ENCODE data around the gene SRP14.
"Not testable (repeated sequence)": the region's sequence is repeated elsewhere in the genome, so short reads cannot be mapped to it uniquely, and the experiment has no call there.

The SRP14 gene

DNA sequence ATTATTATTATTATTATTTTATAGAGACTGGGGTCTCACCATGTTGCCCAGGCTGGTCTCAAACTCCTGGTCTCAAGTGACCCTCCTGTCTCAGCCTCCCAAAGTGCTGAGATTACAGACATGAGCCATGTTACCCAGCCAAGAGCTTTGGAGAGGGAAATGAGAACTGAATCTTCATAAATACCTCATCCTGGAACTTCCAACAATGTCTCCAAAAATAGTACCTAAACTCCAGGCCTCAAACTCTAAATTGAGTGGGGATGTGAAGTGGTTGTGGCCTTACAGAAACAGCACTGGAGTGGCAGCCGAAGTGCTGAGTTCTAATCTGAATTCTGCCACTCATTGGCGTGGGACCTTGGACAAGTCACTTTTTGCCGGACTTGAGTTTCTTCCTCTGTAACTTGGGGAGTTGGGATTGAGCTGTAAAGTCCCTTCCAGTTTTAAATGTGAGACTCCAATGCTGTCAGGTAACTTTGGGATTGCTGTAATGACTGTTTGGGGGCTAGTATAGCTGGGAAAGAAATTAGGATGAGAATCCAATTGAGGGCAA, 10.0 kb upstream of the SRP14 start:
- DNase-seq, result no peak

DNA sequence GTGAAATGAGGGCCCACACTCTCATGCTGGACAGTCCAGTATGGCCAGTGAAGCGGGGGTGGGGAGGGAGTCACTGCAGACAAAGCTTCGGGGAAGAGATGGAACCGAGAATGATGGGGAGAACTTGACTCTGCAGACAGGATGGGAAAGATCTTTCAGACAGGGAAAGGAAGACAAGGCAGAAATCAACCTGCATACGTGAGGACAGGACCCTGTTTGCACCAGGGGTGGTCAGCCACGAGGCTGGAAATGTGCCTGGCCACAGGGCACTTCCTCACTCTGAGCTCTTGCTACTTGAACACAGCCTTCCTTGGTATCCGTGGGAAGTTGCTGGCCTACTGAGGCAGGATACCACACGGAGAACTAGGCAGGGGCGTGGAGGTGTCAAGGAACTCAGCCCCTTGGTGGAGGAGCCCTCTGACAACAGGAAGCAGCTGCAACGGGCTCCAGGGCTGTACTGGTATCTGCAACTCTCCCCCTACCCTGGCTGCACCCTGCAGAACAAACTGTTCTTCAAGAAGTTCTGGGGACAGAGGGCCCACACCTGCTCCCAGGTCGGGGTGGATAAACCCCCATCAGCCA, 9.3 kb upstream of the SRP14 start:
- peak; percentile 20 for DNase-seq

DNA sequence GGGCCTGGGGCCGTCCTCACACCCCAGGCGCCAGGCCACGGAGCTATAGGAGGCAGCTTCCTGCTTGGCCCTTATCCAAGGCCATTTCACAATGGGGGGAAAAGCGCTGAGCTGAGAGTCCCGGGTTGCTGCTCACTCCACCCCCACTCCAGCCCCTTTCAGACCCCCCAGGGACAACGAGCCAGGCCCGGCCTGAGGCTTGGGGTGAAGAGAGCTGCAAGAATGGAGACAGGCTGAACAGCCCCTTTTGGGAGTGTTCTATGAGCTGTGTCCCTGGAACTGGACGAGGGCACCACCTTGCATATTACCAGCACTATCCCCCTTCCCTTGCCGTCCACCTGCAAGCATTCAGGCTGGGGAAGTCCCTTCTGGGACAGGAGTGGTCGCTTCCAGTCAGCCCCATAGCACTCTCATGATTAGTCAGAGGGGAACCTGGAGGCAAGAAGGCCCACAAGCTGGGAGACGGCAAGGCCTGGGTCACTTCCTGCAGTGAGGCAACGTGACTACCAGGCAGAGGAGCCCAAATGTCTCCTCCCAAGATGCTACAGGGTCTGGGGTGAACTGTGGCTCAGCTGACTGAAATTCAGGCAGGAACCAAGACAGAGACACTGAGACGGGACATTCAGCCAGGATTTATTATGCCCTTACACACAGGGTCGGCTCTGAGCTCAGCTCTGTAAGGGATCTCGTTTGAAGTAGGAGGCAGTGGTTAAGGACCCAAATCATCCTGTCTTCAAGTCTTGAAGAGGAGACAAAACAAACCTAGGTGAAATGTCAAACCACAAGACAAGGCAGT, 8.6 kb upstream of the SRP14 start:
- peak; percentile 24 for DNase-seq

DNA sequence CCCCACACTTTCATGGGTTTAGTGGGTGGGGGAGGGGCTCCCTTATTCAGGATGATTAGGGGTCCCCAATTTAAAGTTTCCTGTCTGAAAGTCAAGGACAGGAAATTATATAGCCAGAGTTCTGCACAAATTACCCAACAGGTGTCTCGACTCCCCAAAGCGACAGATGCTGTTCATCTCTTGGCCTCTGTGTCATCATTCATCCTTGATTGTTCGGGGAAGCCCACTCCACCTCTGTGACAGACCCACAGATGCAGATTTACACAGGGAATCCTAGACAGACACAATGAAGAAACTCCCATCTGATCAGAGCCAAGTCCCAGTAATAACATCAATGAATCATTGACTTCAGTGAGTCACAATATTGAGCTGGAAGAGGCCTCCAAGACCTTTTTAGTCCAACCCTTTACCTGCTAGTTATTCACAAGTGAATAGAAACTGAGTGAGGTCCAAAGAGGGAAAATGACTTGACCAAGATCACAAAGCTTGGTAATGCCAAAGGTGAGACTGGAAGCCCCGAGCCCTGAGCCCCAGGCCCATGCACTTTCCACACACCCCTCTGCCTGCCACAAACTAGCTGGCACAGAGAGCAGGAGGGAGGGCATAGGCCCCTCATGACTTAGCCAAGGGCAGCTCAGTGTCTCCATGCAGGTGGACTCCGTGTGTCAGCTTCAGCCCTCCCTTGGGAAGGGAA, 7.9 kb upstream of the SRP14 start:
- DNase-seq, result no peak

DNA sequence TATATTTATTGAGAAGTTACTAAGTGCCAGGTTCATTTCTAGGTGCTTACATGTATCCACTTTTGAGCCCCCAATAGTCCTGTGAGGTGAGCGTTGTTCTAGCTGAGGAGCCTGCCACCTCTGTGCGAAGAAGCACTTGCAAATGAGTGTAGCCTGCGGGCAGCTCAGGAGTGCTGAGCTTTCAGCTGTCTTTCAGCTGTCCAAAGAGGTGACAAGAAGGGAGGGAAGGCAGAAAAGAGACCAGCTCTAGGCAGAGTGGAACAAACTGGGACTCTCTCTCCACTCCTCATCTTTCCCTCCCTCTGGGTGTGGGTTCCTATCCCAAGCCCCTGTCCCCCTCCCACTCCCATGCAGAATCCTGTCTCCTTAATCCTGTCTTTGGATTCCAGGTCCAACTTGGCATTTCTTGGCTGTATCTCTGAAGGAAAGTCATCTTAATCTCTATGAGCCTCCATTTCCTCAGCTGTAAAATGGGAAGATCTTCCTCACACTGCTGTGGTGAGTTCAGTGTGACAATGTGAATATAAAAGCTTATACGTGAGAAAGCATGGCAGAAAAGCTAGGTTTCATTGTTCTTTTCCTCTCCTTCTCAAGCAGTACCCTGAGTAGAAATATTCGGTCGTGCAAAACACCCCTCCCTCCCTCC, 6.7 kb upstream of the SRP14 start:
- no peak for DNase-seq

DNA sequence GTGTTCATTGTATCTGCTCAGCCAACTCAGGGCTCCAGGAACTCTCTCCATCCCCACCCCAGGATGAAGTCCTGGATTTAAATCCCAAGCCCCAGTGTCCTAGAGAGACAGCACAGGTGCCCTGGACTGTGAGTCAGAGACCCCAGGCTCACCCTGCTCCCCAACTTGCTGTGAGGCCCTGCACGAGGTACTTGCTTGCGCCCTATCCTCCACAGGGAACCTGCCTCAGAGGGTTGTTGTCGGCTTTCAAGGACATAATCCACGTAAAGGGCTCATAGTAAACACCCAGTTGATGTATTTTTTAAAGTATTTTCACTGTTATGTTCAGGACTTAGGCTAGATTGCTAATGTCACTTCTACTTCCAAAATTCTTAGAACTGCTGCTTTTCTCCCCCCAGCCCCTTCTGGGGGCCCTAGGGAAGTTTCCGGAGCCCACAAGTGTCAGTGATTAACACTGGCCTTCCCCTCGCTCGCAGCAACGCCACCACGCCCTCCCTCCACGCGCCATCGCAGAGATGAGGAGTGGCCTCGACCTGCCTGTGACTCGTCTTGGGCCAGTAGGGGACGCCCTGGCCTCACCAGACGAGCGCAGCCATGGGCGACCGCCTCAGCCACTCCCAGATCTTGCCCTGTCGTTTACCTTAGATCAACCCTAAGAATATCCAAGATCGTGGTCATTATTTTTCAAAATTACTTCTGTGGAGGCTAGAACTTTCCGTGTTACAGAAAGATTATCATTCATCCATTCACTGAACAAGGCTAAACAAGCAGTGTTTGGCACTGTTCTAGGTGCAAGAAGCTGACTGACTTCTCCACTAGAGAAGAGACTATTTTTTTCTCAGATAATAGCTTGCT, 6.0 kb upstream of the SRP14 start:
- DNase-seq, result peak; percentile 21

DNA sequence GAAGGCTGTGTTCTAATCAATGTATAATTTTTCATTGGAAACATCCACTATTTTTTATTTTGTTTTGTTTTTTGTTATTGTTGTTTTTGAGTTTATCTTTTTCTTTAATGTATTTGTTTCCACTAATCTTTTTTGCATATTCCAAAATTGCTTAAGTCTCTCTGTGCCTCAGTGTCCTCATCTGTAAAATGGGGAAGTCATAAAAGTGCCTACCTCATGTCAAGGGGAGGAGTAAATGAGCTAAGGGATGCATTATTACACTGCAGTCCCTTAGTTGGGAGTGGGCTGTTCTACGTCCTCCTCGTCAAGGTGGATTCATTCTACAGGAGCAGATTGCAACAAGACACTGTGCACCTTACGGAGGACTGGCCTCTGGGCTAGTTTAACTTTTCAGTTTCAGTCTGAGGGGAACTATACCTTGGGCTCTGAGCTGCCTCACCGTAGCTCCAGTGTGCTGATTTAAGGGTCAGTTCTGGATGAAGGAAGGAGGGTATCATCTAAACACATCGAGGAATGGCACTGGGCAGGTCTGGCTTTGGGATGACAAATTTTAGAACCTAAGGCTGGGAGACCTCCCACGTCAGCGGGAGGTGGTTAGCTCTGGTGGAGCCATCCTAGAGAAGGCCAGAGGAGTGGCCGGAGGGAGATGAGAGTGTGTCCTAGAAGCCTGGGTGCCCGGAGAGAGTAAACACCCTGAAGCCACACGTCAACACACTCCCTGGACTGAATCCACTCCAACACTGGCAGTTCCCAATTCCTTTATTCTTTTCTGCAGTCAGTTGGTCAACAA, 5.1 kb upstream of the SRP14 start:
- DNase-seq, result no peak

DNA sequence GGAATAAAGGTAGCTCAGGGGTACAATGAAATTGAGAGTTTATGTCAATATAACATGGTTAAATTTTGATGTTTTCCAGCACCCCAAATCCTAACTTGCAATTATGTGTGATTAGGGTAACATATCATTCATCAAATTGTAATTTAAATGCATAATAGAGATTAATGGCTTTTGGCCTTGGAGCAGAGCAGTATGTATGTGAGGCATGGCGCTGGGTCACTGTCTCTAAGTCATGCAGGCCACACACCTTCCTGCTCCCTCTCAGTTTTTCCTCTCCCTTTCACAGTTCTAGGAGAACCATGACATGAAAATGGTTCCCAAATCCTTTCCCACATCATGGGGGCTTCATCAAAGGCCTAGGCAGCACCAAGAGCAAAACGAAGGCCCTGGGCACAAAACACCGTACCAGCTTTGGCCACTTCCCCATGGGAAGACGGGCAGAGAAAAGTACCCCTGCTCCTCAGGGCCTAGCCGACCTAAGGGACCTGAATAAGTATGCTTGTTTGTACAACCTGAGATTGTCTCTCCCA, 3.9 kb upstream of the SRP14 start:
- DNase-seq, result no peak

DNA sequence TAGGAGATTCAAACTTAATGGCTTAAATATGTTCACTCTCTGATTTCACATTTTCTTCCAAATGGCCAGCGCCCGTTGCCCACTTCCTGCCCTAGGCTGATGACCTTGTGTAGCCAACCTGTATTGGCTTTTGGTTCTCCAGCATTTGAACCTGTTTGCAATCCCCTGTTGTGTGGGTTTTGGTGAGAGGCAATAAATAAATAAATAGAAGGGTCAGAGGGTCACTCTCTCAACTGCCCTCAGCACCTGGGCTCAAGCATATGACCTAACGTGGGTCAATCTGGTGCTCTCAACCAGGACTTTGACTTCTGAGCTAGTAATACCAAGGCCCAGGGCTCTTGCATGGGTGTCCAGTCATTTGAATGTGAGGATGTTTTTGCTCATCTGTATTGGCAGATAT, 1.8 kb upstream of the SRP14 start:
- DNase-seq, result no peak

DNA sequence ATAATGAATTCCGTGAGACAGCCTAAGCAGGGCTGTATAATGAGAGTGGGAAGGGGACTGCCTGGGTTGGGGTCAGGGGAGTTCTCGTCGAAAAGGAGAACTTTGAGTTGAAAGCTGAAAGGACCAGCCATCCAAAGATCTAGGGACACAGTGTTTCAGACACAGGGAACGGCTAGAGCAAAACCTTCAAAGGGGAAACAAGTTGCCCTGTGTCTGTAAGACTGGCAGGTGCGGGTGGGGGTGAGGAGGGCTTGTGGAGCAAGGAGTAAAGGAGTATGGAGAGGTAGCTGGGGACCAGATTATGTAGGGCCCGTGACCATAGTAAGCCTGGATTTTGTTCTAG, 1.3 kb upstream of the SRP14 start:
- DNase-seq, result no peak

DNA sequence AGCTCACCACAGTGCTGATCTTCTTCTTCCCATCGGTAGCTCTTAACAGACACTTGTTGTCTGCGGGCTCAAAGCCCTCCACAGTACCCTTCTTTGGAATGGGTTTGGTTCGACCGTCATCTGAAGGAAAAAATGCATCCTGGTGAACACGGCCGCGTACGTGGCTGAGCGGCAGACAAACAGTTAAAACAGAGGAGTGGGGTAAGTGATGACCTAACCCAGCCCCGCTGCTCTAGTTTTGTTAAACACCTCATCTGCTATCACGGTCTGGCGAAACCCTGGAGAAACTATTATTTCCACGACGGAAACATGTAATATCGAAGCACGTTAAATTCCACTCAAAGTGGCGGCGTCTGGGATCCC, 725 bp downstream of the SRP14 start:
- DNase-seq, result no peak

DNA sequence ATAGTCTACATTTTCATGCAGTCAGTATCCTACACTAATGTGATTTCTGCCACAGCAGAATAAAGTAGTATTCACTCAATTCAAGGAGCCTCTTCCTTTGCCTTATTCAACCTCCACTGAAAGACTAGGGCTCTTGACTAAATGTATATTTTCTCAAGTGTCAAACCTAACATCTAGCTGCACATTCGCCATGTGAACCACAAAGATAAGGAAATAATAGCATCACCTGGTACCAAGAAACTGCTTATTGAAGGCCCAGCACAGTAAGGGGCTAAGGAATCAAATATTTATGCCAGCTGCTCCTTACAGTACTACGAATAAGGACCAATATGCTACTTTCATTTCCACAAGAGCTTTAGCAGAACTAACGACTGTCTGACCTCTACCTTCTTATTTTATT, 1.3 kb downstream of the SRP14 start:
- DNase-seq, result no peak

DNA sequence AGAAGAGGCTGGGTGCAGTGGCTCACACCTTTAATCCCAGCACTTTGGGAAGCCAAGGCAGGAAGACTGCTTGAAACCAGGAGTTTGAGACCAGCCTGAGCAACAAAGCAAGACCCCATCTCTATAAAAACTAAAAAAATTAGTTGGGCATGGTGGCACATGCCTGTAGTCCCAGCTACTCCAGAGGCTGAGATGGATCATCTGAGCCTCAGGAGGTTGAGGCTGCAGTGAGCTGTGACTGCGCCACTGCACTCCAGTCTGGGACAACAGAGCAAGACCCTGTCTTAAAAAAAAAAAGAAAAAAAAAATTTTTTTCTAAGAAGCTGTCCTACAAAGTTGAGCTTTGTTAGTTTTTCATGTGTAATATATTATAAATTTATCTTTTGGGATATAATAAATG, 3.8 kb downstream of the SRP14 start:
- not testable (repeated sequence) for DNase-seq

DNA sequence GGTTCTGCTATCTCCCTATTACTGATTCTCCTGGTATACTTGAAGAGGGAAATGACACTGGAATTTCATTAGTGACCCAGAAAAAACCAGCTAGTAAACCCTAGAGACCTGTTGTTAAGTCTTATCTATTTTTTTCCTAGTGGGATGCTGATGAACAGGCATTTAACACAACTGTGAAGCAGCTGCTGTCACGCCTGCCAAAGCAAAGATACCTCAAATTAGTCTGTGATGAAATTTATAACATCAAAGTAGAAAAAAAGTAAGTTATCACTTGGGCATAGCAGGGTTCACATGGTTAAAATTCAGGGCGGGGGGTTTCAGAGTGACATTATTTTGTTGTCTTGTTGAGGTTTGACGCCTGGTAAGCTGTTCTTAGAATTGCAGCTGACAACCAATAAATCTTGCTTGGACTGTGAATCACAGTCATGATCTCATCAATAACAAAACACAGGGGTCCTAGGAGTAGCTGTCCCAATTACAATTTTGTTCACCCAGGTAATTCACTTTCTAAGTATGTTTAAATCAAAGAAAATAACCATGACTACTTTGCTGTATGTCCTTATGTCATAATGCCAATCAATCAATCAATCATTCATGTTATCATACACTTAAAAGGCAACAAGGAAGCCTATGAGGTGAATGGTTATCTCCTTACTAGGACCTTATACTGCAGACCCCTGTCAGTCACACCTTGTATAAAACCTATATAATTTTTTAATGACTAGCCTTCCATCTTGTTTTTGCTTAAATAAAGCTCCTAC, 4.6 kb downstream of the SRP14 start:
- DNase-seq, result no peak

DNA sequence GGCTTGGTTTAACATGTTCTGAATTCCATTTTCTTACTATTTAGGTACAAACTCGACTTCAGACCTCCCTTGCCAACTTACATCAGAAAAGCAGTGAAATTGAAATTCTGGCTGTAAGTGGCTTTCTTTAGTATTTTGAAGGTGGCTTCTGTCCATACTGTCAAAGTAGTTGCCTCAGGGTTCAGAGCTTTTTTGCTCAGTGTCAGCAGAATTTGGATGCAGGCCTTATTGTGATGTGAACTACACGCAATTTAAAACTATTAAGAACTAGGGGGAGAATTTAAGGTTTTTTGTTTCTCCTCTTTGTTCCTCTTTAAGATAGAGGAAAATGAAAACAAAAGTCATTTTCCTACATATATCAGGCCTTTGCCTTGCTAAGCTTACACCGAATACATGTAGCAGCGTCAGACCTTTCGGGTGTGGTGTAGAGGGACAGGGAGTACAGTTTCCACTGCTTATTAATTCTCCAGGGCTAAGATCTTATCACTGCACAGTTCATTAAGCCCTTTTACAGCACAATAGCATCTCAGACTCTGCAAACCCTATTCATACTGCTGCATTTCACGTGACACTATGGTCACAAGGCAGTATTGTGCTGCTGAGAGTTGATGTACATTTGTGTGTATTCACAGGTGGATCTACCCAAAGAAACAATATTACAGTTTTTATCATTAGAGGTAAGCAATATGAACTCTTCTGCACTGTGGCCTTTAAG, 6.7 kb downstream of the SRP14 start:
- no peak for DNase-seq

DNA sequence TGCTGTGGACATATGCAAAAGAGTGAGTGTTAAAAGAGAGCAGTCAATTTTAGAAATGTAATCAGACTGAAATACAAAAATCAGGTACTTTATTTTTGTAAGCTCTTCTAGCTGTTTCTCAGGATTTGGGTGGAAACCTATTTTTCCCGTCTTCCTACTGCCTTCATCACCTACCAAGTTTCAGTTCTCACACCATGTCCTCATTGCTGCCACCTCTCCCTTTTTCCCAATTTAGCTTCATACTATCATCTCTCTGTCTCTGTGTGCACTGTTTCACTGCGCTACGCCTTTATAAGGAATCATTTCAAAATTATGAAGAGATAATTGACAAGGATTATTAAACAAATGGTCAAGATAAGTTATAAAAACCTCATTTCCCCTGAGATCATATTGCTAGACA, 7.7 kb downstream of the SRP14 start:
- DNase-seq, result no peak

DNA sequence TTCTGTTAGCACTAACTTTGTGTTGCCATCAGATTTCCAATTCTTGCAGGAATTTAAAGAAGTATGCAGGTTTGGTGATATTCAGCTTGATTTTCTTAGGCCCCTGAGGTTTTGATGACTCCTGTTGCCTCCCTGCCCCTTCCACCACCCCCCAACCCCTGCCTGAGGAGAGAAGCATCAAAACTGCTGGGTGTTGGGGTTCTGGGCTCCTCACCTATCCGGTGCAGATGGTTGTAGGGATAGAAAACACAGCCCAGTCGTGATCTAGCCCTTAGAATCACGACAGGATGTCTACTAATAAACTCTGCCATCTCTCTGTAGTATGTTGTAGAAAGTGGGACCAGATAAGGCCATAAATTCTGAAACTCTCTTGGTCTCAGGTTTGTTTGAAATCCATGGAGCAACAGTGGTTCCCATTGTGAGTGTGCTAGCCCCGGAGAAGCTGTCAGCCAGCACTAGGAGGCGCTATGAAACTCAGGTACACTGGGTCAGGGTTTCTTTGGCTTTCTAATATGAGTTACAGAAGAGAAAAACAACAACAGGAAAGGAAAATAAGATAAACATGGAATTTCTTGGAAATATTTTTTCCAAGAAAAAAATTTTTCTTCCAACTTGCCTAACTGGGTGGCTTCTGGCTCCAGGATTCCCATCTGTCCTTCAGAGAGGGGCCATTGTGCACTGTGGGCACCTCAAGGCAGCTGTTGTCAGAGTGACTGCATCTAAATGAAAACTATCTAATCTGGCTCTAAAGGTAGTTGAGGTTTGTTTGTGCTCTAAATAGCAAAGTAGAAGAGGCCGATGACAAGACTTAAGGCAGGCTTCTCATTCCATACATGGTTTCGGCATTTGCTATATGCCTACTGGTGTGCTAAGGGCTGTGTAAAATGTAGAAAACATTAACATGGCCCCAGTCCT, 8.7 kb downstream of the SRP14 start:
- DNase-seq, result no peak

DNA sequence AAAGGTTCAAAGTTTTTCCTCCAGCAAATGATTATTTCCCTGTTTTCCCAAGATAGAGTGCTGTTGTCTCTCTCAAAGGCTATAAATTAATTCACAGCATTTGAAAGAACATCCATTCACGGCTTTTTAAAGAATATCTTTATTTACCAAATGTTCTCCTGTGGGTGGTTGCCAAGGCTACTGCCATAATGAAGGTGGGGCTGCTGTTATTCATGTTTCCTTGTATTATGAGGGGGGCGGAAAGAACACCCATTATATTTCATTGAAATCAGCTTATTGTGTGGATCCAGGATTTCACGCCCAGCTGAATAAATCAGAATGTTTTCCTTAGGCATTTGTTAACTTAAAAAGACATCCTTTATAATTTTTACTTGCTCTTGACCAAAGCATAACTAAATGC, 10.1 kb downstream of the SRP14 start:
- no peak for DNase-seq

DNA sequence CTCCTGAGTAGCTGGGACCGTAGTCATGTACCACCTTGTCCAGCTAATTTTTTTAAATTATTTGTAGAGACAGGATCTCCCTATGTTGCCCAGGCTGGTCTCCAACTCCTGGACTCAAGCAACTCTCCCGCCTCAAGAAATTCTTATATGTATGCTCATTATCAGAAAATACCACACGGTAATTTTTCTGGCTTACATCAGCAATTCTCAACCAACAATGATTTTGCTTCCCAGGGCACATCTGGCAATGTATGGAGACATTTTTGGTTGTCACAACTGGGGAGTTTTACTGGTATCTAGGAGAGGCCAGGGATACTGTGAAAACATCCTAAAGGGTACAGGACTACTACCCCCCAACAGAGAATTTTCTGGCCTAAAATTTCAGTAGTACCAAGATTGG, 10.8 kb downstream of the SRP14 start:
- no peak for DNase-seq
